ENCODE data around the gene KRTAP10-12. TPM values are rescaled to one million over a fixed set of nuclear protein-coding genes. Genes with fewer than 3 reads are reported as not detected.

KRTAP10-12 gene
- total RNA-seq, 1 donor = not detected

DNA sequence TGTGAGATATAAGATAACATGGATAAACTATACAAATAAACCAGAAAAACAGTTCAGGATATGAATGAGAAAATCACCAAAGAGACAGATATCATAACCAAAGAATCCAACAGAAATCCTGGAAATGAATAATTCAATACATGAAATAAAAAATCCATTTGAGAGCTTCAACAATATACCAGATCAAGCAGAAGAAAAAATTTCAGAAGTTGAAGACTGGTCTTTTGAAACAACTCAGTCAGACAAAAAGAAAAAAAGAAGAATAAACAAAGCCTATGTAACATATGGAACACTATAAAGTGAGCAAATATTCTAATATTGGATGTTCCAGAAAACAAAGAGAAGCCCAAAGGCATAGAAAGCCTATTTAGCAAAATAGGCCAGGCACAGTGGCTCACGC, 25.1 kb upstream of the KRTAP10-12 start:
- Histone ChIP-seq H3K27me3 (ENCODE audit: insufficient read depth, low read length) (peaks cover 12% of the 10 kb centered on the region), H3K4me3 (ENCODE audit: insufficient read depth, low read length) (no peak overlapping the region), H4K20me1 (ENCODE audit: insufficient read depth, low read length) (no peaks in the 10 kb centered on the region), H2AFZ (ENCODE audit: low read length) (no peak overlapping the region), H3K4me2 (ENCODE audit: insufficient read depth, low read length) (no peak overlapping the region), H3K27ac (ENCODE audit: low read depth, low read length) (no peak overlapping the region), H3K79me2 (ENCODE audit: insufficient read depth, low read length) (no peaks in the 10 kb centered on the region), H3K36me3 (ENCODE audit: insufficient read depth, low read length) (no peaks in the 10 kb centered on the region), H3K4me1 (ENCODE audit: insufficient read depth, low read length) (no peaks in the 10 kb centered on the region), H3K9me3 (ENCODE audit: low read depth, low read length) (no peaks in the 10 kb centered on the region)
- TF ChIP-seq, protein P1, sequence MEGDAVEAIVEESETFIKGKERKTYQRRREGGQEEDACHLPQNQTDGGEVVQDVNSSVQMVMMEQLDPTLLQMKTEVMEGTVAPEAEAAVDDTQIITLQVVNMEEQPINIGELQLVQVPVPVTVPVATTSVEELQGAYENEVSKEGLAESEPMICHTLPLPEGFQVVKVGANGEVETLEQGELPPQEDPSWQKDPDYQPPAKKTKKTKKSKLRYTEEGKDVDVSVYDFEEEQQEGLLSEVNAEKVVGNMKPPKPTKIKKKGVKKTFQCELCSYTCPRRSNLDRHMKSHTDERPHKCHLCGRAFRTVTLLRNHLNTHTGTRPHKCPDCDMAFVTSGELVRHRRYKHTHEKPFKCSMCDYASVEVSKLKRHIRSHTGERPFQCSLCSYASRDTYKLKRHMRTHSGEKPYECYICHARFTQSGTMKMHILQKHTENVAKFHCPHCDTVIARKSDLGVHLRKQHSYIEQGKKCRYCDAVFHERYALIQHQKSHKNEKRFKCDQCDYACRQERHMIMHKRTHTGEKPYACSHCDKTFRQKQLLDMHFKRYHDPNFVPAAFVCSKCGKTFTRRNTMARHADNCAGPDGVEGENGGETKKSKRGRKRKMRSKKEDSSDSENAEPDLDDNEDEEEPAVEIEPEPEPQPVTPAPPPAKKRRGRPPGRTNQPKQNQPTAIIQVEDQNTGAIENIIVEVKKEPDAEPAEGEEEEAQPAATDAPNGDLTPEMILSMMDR (IDR thresholded peaks at IDR 0.05; ENCODE audit: extremely low read depth, low read depth, low read length) = no peak
- DNase-seq (ENCODE audit: insufficient read length, low spot score, missing footprints) = no peak

DNA sequence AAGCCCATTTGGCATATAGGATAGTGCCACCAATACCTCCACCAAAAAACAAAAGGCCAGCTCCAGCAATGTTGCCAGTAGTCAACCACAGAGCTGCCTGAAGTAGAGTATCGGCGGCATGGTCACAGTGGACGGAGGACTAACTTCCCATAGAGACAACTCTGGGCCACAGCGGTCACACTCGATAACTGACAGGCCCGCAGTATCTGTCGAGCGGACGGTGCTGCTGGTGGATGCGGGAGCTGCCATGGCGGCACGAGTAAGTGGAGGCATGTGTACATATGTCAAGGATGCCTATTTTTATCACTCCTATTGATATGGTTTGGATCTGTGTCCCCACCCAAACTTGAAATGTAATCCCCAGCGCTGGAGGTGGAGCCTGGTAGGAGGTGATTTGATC, 19.1 kb upstream of the KRTAP10-12 start:
- Histone ChIP-seq H4K20me1 (ENCODE audit: insufficient read depth, low read length) (no peaks in the 10 kb centered on the region), H3K4me2 (ENCODE audit: insufficient read depth, low read length) (no peak overlapping the region), H3K4me1 (ENCODE audit: insufficient read depth, low read length) (no peaks in the 10 kb centered on the region), H3K79me2 (ENCODE audit: insufficient read depth, low read length) (no peaks in the 10 kb centered on the region), H3K9me3 (ENCODE audit: low read depth, low read length) (no peaks in the 10 kb centered on the region), H3K27ac (ENCODE audit: low read depth, low read length) (no peak overlapping the region), H3K4me3 (ENCODE audit: insufficient read depth, low read length) (no peak overlapping the region), H3K36me3 (ENCODE audit: insufficient read depth, low read length) (no peaks in the 10 kb centered on the region), H2AFZ (ENCODE audit: low read length) (no peak overlapping the region), H3K27me3 (ENCODE audit: insufficient read depth, low read length) (peaks cover 14% of the 10 kb centered on the region)
- DNase-seq (ENCODE audit: insufficient read length, low spot score, missing footprints) = no peak
- TF ChIP-seq, protein P1 (IDR thresholded peaks at IDR 0.05; ENCODE audit: extremely low read depth, low read depth, low read length) = no peak

DNA sequence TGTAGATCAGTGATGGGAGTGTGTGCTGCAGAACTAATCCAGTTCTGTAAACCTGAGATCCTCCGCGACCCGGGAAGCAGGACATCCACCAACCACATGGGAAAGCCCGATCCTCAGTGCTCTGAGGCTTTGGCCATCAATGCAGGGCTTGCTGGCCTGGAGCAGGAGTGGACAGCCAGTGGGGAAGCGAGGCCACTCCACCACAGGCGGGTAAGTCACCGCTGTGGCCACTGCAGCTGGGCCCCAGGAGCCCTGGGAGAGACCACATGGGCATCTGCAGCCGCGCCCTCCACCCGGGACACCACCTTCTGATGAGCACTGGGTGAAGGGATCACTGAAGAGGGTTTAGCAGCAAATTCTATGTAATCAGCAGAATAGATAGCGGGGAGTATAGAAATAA, 15.8 kb upstream of the KRTAP10-12 start:
- no peak overlapping the region for H2AFZ ChIP-seq (ENCODE audit: low read length)
- H3K4me3 ChIP-seq (ENCODE audit: insufficient read depth, low read length) = no peak overlapping the region
- no peaks in the 10 kb centered on the region for H3K9me3 ChIP-seq (ENCODE audit: low read depth, low read length)
- no peak overlapping the region for H3K27ac ChIP-seq (ENCODE audit: low read depth, low read length)
- no peaks in the 10 kb centered on the region for H3K79me2 ChIP-seq (ENCODE audit: insufficient read depth, low read length)
- DNase-seq (ENCODE audit: insufficient read length, low spot score, missing footprints) = no peak
- peaks cover 7% of the 10 kb centered on the region for H3K27me3 ChIP-seq (ENCODE audit: insufficient read depth, low read length)
- no peaks in the 10 kb centered on the region for H3K4me1 ChIP-seq (ENCODE audit: insufficient read depth, low read length)
- no peak overlapping the region for H3K4me2 ChIP-seq (ENCODE audit: insufficient read depth, low read length)
- no peaks in the 10 kb centered on the region for H4K20me1 ChIP-seq (ENCODE audit: insufficient read depth, low read length)
- no peaks in the 10 kb centered on the region for H3K36me3 ChIP-seq (ENCODE audit: insufficient read depth, low read length)
- TF ChIP-seq, protein P1 (IDR thresholded peaks at IDR 0.05; ENCODE audit: extremely low read depth, low read depth, low read length) = no peak

DNA sequence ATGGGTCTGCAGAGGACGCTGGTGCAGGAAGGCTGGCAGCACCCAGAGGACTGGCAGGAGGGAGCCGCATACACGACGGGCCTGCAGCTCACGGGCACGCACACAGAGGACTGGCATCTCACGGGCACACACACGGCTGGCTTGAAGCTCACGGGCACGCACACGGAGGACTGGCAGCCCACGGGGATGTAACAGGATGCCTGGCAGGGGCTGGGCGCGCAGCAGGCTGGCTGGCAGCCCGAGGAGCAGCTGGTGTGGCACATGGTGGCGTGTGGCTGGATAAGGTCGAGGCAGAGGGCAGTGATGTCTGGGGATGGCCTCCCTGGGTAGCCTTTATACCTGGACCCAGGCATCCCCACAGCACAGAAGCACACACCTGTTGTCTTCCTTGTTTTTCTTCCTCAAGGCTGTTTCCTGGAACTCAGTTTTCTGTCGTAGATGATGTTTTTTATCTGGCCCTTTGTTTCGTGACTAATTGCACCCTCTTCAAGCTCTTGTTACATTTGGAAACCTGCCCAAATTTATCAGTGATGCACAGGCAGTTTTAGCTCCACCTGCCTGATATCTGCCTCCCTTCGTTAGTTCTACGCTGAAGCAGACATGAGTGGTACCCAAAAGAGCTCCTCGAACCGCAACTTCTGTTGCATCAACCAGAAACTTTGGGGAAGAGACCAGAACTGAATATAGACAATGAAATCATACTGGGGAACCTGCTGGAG, 15.0 kb upstream of the KRTAP10-12 start, which contains the start of gene KRTAP12-1:
KRTAP12-1 (minus strand) TSS at position 303 of the 719 bp plus-strand sequence; CDS start at position 263, 40 bp downstream.
- Histone ChIP-seq H3K4me1 (ENCODE audit: insufficient read depth, low read length) (no peaks in the 10 kb centered on the region), H4K20me1 (ENCODE audit: insufficient read depth, low read length) (no peaks in the 10 kb centered on the region), H3K4me3 (ENCODE audit: insufficient read depth, low read length) (no peak within 1 kb of the TSS), H3K79me2 (ENCODE audit: insufficient read depth, low read length) (no peaks in the 10 kb centered on the region), H3K27ac (ENCODE audit: low read depth, low read length) (no peak within 1 kb of the TSS), H3K36me3 (ENCODE audit: insufficient read depth, low read length) (no peaks in the 10 kb centered on the region), H3K9me3 (ENCODE audit: low read depth, low read length) (no peaks in the 10 kb centered on the region), H2AFZ (ENCODE audit: low read length) (no peak within 1 kb of the TSS), H3K4me2 (ENCODE audit: insufficient read depth, low read length) (no peak within 1 kb of the TSS), H3K27me3 (ENCODE audit: insufficient read depth, low read length) (peaks cover 1% of the 10 kb centered on the region)
- TF ChIP-seq, protein P1 (IDR thresholded peaks at IDR 0.05; ENCODE audit: extremely low read depth, low read depth, low read length) = no peak
- DNase-seq (ENCODE audit: insufficient read length, low spot score, missing footprints) = no peak
